Loucy (cell line): ENCODE measurements around the gene HOXD12.

Source experiments
- H2AFZ ChIP-seq: fragments of 200-600 bp; sonication (generic); 2 replicates; pipeline ENCODE4 v1.6.0; 2016; ENCODE audit warnings: antibody characterized with exemption, mild to moderate bottlenecking, low read length, moderate library complexity
- H3F3A ChIP-seq: fragments of 200-600 bp; 2 replicates; pipeline ENCODE4 v1.6.0; 2016; ENCODE audit warnings: antibody characterized with exemption, low read depth, mild to moderate bottlenecking
- H3K27me3 ChIP-seq: fragments of 200-600 bp; sonication (generic); 2 replicates; pipeline ENCODE4 v1.6.1; 2014; ENCODE audit warnings: low read length, mild to moderate bottlenecking; ENCODE audit not compliant: insufficient read depth, poor library complexity, severe bottlenecking
- H3K36me3 ChIP-seq: fragments of 200-600 bp; sonication (generic); 2 replicates; pipeline ENCODE4 v1.6.1; 2016; ENCODE audit warnings: low read length; ENCODE audit not compliant: insufficient read depth
- H3K4me1 ChIP-seq: fragments of 200-600 bp; sonication (generic); 2 replicates; pipeline ENCODE4 v1.5.1; 2014; ENCODE audit warnings: low read length, mild to moderate bottlenecking; ENCODE audit not compliant: insufficient read depth, poor library complexity, severe bottlenecking
- H3K4me2 ChIP-seq: fragments of 200-600 bp; sonication (generic); 2 replicates; pipeline ENCODE4 v1.6.0; 2014; ENCODE audit warnings: antibody characterized with exemption, low read length, low read depth, mild to moderate bottlenecking; ENCODE audit not compliant: poor library complexity, severe bottlenecking
- H3K4me3 ChIP-seq: fragments of 200-600 bp; sonication (generic); 2 replicates; pipeline ENCODE4 v1.5.1; 2014; ENCODE audit warnings: low read length, mild to moderate bottlenecking, mixed read lengths; ENCODE audit not compliant: poor library complexity, severe bottlenecking
- H3K79me2 ChIP-seq: fragments of 200-600 bp; sonication (generic); 2 replicates; pipeline ENCODE4 v1.6.1; 2014; ENCODE audit warnings: low read length; ENCODE audit not compliant: insufficient read depth
- H3K9ac ChIP-seq: fragments of 200-600 bp; sonication (generic); 2 replicates; pipeline ENCODE4 v1.6.0; 2014; ENCODE audit warnings: mild to moderate bottlenecking, low read depth, low read length, moderate library complexity; ENCODE audit not compliant: poor library complexity, severe bottlenecking
- H3K9me2 ChIP-seq: fragments of 200-600 bp; sonication (generic); replicated peaks from 2 replicates; pipeline ENCODE4 v1.6.1; 2016; ENCODE audit warnings: low read depth, low read length, mixed read lengths
- H3K9me3 ChIP-seq: fragments of 200-600 bp; sonication (generic); 2 replicates; pipeline ENCODE4 v1.6.1; 2014; ENCODE audit warnings: mild to moderate bottlenecking, antibody characterized with exemption, low read length, low read depth; ENCODE audit not compliant: insufficient read depth
- H4K20me1 ChIP-seq: fragments of 200-600 bp; sonication (generic); 2 replicates; pipeline ENCODE4 v1.6.0; 2014; ENCODE audit warnings: antibody characterized with exemption, low read length, mild to moderate bottlenecking; ENCODE audit not compliant: insufficient read depth, poor library complexity, severe bottlenecking
- EZH2phosphoT487 ChIP-seq: fragments of 200-600 bp; IDR thresholded peaks from 2 replicates; pipeline ENCODE4 v1.6.1; 2018; ENCODE audit warnings: antibody characterized with exemption, mild to moderate bottlenecking, moderate library complexity, borderline replicate concordance
- TF ChIP-seq, protein P1 (sequence below): fragments of 200-600 bp; sonication (generic); conservative IDR thresholded peaks from 2 replicates; pipeline ENCODE4 v1.5.1; 2014; ENCODE audit warnings: mild to moderate bottlenecking, antibody characterized with exemption, low read length

Gene HOXD12

DNA sequence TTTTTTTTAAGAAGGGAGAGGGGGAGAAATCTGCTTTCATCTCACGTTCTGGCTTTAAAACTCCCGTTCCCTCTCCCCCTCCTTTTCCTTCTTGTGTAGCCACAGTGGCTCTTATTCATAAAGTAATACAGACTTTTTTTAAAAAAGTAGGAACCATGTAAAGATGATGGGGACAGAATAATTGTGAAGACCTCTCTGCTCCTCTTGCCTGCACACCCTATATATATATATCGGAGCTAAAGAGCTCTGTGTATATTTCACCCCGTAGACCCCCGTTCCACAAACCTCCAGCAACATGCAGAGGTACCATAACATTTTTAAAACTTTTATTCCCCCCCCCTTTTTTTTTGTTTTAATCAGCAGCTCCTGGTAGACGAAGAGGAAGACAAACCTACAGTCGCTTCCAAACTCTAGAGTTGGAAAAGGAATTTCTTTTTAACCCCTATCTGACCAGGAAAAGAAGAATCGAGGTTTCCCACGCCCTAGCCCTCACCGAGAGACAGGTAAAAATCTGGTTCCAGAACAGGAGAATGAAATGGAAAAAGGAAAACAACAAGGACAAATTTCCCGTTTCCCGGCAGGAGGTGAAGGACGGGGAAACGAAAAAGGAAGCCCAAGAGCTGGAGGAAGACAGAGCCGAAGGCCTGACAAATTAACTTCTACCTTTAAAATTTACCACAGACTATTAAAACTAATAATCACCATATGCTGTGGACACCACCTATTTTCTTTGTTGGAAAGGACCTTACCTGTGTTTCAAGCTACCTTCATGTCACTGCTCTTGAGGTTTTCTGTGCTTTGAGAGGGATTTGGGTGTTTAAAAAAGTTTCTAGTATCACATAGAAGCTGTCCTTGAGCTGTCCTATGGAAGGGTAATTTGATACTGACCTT, 31.6 kb downstream of the HOXD12 start:
- Histone ChIP-seq H3K4me1 (no peaks in the 10 kb centered on the region), H3F3A (no peaks in the 10 kb centered on the region), H3K79me2 (no peaks in the 10 kb centered on the region), H3K36me3 (no peaks in the 10 kb centered on the region), H2AFZ (no peak overlapping the region), H3K9me3 (no peaks in the 10 kb centered on the region), H3K4me3 (no peak overlapping the region), H3K4me2 (no peak overlapping the region), H3K9ac (no peak overlapping the region), H3K9me2 (no peaks in the 10 kb centered on the region), H4K20me1 (no peaks in the 10 kb centered on the region), H3K27me3 (no peaks in the 10 kb centered on the region)
- TF ChIP-seq, protein P1, sequence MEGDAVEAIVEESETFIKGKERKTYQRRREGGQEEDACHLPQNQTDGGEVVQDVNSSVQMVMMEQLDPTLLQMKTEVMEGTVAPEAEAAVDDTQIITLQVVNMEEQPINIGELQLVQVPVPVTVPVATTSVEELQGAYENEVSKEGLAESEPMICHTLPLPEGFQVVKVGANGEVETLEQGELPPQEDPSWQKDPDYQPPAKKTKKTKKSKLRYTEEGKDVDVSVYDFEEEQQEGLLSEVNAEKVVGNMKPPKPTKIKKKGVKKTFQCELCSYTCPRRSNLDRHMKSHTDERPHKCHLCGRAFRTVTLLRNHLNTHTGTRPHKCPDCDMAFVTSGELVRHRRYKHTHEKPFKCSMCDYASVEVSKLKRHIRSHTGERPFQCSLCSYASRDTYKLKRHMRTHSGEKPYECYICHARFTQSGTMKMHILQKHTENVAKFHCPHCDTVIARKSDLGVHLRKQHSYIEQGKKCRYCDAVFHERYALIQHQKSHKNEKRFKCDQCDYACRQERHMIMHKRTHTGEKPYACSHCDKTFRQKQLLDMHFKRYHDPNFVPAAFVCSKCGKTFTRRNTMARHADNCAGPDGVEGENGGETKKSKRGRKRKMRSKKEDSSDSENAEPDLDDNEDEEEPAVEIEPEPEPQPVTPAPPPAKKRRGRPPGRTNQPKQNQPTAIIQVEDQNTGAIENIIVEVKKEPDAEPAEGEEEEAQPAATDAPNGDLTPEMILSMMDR: no peak
- no peak for TF ChIP-seq EZH2phosphoT487

DNA sequence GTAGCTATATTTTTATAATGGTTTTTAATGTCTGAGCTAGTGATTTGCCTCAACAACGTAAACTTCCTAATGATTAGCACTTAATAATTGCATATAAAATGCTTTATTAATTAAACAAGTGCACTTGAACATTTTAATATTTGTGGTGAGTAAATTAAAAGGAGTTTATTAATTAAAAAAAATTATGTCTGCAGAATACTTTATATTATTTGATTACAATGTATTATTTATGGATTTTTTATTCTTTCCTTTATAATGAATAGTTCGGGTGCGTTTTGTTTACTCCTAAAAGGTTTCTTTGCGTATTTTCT, 32.2 kb downstream of the HOXD12 start:
- Histone ChIP-seq H3K9me3 (no peaks in the 10 kb centered on the region), H3K4me3 (no peak overlapping the region), H3K36me3 (no peaks in the 10 kb centered on the region), H3K9me2 (no peaks in the 10 kb centered on the region), H4K20me1 (no peaks in the 10 kb centered on the region), H3K9ac (no peak overlapping the region), H3K79me2 (no peaks in the 10 kb centered on the region), H2AFZ (no peak overlapping the region), H3K4me1 (no peaks in the 10 kb centered on the region), H3F3A (no peaks in the 10 kb centered on the region), H3K27me3 (no peaks in the 10 kb centered on the region), H3K4me2 (no peak overlapping the region)
- TF ChIP-seq, protein P1: no peak

DNA sequence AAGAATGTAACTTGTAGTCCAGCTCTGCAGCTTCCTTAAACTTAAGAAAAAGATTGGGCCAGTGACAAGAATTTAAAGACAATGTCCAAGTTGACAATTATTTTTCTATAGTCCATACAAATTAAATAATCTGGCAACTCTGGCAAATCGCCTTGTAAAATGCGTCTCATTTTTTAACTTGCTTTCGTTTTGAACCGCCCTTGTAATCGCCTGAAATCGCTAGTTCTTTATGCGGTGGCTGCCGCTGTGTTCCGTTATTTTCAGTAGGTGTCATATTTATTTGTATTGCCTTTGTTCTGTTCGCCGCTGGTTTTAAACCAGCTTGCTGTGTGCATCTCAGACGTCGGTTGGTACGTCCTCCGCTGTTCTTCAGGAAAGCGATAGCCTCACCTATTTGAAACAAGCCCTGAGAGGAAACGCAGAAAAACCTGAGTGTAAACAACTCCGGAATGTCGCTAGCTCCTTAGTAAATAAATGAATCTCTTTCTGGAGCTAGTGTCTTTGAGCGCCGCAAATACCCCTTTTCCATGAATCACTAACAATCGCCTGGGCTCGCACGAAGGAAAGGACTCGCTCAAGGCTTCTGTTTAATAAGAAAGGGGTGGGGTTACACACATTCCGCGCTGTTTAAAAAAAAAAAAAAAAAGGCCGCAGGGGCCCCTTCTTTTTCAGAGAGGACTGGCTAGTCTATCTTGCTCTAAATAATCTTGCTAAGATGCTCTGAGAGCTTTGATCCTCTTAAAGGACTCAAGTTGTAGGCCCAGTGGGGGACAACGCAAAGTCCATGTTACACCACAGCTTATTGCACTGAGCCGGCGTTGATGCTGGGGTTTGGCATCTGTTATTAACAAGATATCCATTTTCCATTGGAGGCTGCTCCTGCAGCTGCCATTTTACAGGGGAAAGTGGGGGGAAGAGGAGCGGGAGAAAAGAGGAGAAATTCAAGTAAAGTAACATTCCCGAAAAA, 32.9 kb downstream of the HOXD12 start:
- no peak for TF ChIP-seq EZH2phosphoT487
- TF ChIP-seq, protein P1: no peak
- Histone ChIP-seq H3K9me3 (no peaks in the 10 kb centered on the region), H2AFZ (no peak overlapping the region), H4K20me1 (no peaks in the 10 kb centered on the region), H3K79me2 (no peaks in the 10 kb centered on the region), H3F3A (no peaks in the 10 kb centered on the region), H3K4me2 (no peak overlapping the region), H3K4me3 (no peak overlapping the region), H3K36me3 (no peaks in the 10 kb centered on the region), H3K27me3 (no peaks in the 10 kb centered on the region), H3K4me1 (peaks cover 4% of the 10 kb centered on the region), H3K9ac (no peak overlapping the region), H3K9me2 (no peaks in the 10 kb centered on the region)
